GM12875 (cell line): ENCODE data around the gene GALNT18.

ENCODE experiments used
- H3K4me3 ChIP-seq: one replicate; pipeline ENCODE4 v1.5.1; 2011; ENCODE audit warnings: low read depth, low read length, control low read depth
- TF ChIP-seq, protein P1 (sequence below): IDR thresholded peaks from 2 replicates; pipeline ENCODE4 v1.5.1; 2011; ENCODE audit warnings: low read depth, mild to moderate bottlenecking, control low read depth, inconsistent platforms, low read length, moderate library complexity, borderline replicate concordance; ENCODE audit not compliant: insufficient read depth

The GALNT18 gene

DNA sequence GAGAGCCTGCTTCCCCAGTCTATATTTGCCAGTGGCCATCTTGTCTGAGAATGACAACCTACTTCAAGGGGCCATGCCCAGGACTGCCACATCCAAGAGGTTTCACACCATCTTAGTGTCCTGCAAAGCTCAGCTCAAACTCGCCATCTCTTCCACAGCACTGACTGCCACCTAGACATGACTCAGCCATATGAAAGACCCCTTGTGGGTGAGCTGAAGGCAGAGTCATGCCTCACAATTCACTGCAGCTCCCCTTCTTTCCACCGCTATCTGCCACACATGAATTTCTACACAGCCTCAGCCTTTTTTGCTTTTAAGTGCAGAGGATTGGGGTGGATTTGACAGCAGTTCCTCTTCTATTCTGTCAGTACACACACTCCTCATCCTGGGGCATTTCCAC, 127.5 kb downstream of the GALNT18 start:
- TF ChIP-seq, protein P1, sequence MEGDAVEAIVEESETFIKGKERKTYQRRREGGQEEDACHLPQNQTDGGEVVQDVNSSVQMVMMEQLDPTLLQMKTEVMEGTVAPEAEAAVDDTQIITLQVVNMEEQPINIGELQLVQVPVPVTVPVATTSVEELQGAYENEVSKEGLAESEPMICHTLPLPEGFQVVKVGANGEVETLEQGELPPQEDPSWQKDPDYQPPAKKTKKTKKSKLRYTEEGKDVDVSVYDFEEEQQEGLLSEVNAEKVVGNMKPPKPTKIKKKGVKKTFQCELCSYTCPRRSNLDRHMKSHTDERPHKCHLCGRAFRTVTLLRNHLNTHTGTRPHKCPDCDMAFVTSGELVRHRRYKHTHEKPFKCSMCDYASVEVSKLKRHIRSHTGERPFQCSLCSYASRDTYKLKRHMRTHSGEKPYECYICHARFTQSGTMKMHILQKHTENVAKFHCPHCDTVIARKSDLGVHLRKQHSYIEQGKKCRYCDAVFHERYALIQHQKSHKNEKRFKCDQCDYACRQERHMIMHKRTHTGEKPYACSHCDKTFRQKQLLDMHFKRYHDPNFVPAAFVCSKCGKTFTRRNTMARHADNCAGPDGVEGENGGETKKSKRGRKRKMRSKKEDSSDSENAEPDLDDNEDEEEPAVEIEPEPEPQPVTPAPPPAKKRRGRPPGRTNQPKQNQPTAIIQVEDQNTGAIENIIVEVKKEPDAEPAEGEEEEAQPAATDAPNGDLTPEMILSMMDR = no peak

DNA sequence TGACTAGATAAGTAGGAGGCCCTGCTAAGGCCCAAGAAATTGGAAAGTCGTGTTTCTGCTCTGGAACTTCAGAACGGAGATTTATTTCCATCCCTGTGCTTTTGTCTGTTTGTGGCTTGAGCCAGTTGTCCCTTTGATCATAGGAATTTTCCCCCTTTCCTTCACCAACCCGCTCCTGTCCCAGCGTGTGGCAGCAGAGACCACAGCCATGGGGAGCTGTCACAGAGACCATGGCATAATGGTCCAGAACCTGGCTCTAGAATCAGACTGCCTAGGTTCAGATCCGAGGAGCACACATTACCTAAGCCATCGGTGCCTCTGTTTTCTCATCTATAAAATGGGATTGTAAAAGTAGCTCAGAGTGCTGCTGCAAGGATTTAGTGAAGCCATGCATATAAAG, 128.1 kb downstream of the GALNT18 start:
- TF ChIP-seq, protein P1 = no peak

More for the DNA sequence above, 127.5 kb downstream of the GALNT18 start:
- no peak overlapping the region for H3K4me3 ChIP-seq

DNA sequence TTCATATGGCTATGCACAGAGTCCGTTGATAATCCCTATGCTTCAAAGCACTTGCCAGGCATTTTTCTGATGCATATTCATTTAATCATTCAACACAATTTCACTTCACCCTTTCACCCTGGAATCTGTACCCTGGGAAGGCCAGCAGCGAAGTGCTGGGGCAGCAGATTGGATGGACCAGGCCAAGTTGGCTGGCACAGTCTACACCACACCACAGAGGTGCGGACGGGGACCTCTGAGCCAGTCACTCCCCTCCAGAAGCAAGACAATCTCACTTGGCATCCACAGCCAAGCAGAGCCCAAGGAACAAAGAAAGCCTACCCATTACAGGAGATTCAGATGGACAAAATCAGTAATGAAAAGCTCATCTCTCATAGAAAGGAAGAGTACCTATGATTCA, 130.2 kb downstream of the GALNT18 start:
- TF ChIP-seq, protein P1 = no peak
- no peak overlapping the region for H3K4me3 ChIP-seq

More for the DNA sequence above, 128.1 kb downstream of the GALNT18 start:
- no peak overlapping the region for H3K4me3 ChIP-seq

DNA sequence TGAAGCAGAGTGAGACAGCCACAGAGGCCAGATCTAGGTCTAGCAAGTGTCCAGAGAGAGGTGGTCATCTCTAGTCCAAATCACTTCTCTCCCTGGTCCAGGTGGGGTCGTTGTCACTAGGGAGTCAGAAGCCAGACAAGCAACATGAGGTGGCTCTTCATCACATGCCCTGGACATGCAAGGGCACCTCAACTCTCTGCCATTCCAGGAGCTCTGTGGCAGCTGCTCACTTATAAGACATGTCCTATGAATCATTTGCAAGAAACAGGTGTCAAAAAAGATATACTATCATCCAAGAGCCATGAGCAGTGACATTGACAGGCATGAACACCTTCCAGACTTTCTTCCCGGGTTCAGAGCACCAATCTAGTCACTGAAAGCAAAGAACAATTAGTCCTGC, 130.8 kb downstream of the GALNT18 start:
- no peak overlapping the region for H3K4me3 ChIP-seq
- TF ChIP-seq, protein P1 = no peak

DNA sequence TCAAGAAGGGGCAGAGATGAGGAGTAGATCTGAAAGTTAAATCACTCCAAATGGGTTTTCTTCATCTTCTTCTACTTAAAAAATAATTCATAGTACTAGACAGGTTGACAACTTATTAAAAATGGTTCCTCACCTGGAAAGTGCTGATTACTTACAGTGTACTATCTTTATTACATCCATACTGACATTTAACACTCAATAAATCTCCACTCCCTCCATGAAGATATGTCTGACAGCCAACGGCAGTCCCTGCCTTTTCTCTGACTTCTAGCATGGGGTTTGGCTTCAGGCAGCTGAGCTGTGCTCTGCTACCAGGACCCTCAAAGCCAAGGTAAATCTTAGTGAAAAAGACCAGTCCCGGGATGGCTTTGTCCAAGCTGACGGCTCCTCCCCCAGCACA, 135.4 kb downstream of the GALNT18 start:
- H3K4me3 ChIP-seq = no peak overlapping the region
- TF ChIP-seq, protein P1 = no peak

DNA sequence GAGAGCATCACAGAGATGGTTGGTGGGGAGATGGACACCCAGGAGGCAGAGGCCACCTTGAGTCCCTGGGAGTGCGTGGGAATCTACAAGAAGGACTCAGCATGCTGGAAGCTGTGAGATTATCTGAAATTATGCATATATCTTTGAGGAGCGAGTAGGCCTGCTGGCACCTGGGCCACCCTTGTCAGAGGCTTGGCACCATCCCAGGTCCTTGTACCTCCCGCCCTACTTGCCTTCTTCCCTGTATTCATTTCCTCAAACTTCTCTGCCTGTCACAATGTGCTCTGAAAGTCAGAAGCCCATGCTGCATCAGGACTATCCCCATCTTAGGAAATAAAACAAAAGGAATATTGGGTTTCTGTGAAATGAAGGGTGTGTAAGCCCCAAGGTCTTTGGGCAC, 135.8 kb downstream of the GALNT18 start:
- TF ChIP-seq, protein P1 = no peak
- no peak overlapping the region for H3K4me3 ChIP-seq

DNA sequence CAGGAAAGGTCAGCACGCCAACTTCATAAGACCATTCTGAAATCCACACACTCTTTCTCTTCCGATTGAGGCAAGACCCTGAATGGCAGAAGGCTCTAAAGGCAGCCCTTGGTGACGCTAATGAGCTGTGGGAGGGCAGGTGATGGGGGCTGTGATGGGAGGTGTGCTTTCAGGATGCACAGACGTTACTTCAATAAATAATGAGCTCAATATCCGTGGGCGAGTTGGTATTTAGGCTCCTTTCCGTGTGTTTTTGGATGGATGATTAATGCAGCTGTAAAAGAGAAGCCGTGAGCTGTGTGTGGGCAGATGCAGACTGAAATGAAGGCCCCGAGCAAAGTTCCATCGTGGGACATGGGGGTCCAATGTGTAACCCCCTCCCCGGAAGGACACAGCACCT, 138.2 kb downstream of the GALNT18 start:
- H3K4me3 ChIP-seq = no peak overlapping the region
- TF ChIP-seq, protein P1 = no peak
